ENCODE results near the gene LTBP4.

DNA sequence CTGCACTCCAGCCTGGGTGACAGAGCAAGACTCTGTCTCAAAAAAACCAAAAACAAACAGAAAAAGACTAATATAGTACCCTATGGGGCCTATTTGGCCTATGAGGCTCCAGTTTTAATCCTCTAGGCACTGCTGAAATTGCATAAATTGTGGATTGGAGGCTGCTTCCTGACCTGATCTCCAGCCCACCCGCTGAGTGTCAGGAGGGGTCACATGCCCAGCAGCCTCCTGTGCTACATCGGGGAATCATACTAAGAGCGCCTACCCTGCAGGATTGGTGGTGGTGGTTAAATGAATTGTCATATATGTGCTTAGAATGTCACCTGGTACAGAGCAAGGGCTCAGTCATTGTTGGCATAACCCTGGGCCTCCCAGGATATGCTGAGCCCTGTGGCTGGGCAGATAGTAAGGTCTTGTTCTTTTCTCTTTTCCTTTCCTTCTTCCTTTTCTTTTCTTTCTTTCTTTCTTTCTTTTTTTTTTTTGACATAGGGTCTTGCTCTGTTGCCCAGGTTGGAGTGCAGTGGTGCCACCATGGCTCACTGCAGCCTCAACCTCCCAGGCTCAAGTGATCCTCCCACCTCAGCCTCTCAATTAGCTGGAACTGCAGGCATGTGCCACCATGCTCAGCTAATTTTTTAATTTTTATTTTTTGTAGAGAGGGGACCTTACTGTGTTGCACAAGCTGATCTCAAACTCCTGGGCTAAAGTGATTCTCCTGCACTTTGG is 31.3 kb downstream of the LTBP4 start:
- TF ChIP-seq, protein P1, sequence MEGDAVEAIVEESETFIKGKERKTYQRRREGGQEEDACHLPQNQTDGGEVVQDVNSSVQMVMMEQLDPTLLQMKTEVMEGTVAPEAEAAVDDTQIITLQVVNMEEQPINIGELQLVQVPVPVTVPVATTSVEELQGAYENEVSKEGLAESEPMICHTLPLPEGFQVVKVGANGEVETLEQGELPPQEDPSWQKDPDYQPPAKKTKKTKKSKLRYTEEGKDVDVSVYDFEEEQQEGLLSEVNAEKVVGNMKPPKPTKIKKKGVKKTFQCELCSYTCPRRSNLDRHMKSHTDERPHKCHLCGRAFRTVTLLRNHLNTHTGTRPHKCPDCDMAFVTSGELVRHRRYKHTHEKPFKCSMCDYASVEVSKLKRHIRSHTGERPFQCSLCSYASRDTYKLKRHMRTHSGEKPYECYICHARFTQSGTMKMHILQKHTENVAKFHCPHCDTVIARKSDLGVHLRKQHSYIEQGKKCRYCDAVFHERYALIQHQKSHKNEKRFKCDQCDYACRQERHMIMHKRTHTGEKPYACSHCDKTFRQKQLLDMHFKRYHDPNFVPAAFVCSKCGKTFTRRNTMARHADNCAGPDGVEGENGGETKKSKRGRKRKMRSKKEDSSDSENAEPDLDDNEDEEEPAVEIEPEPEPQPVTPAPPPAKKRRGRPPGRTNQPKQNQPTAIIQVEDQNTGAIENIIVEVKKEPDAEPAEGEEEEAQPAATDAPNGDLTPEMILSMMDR (IDR thresholded peaks at IDR 0.05), result no peak
- TF ChIP-seq POLR2A (IDR thresholded peaks at IDR 0.05), result no peak
